Fibroblast of lung (primary cell): ENCODE results near the gene MAPK8.

ENCODE experiments used
- CTCF ChIP-seq, 2 donors: IDR thresholded peaks in 1 of 2; conservative IDR thresholded peaks in 1 of 2; 1 replicate in 1 of 2; 2 replicates in 1 of 2; pipeline ENCODE4 v1.5.1; 2011 to 2012; ENCODE audit warnings: low read length in 2 of 2, control low read depth in 1 of 2, inconsistent platforms in 1 of 2, low read depth in 1 of 2, mild to moderate bottlenecking in 1 of 2
- EZH2 ChIP-seq: IDR thresholded peaks from 2 replicates; pipeline ENCODE4 v1.5.1; 2012; ENCODE audit warnings: low read length, control low read depth, mild to moderate bottlenecking; ENCODE audit errors: missing control alignments

GRCh38 chr10:48430402-48430993 is 124.0 kb downstream of the MAPK8 start:
- TF ChIP-seq EZH2 (no peak), CTCF (conservative IDR thresholded peaks at IDR 0.05 in 1 of 2, IDR thresholded peaks at IDR 0.05 in 1 of 2; ENCODE audit: low read depth in 1 of 2, low read length in 2 of 2) (no peak)
